OCI-M2 (cell line): Measurements from ENCODE around the gene ACTN4.

ENCODE experiments used
- DNase-seq: peaks from one replicate; lab custom pipeline; 2025; ENCODE audit not compliant: unreplicated experiment; lab: John Stamatoyannopoulos, UW

Gene ACTN4

GRCh38 chr19:38708413-38709024 lies 61.1 kb downstream of the ACTN4 start:
- DNase-seq, result no peak

GRCh38 chr19:38709119-38709518 lies 61.7 kb downstream of the ACTN4 start:
- no peak for DNase-seq

GRCh38 chr19:38709671-38710415 lies 62.4 kb downstream of the ACTN4 start:
- DNase-seq, result no peak

- DNase-seq, result no peak
Observed at GRCh38 chr19:38710416-38710702, 62.9 kb downstream of the ACTN4 start.

- no peak for DNase-seq
Observed at GRCh38 chr19:38710928-38711725, 63.7 kb downstream of the ACTN4 start.

- DNase-seq, result no peak
Observed at GRCh38 chr19:38711726-38712153, 64.3 kb downstream of the ACTN4 start.

- no peak for DNase-seq
Observed at GRCh38 chr19:38712161-38712748, 64.8 kb downstream of the ACTN4 start.

GRCh38 chr19:38713227-38713649 lies 65.8 kb downstream of the ACTN4 start:
- no peak for DNase-seq

GRCh38 chr19:38713865-38714264 lies 66.4 kb downstream of the ACTN4 start:
- no peak for DNase-seq

- no peak for DNase-seq
Observed at GRCh38 chr19:38714354-38714778, 66.9 kb downstream of the ACTN4 start.

GRCh38 chr19:38715555-38715954 lies 68.1 kb downstream of the ACTN4 start:
- no peak for DNase-seq

- no peak for DNase-seq
Observed at GRCh38 chr19:38717051-38717450, 69.6 kb downstream of the ACTN4 start.

GRCh38 chr19:38717855-38718254 lies 70.4 kb downstream of the ACTN4 start:
- DNase-seq, result no peak

- no peak for DNase-seq
Observed at GRCh38 chr19:38718747-38719543, 71.5 kb downstream of the ACTN4 start.

- DNase-seq, result no peak
Observed at GRCh38 chr19:38719761-38720558, 72.5 kb downstream of the ACTN4 start.

- no peak for DNase-seq
Observed at GRCh38 chr19:38720559-38721236, 73.2 kb downstream of the ACTN4 start.

GRCh38 chr19:38721496-38721895 lies 74.0 kb downstream of the ACTN4 start:
- DNase-seq, result no peak

GRCh38 chr19:38721979-38722773 lies 74.7 kb downstream of the ACTN4 start:
- no peak for DNase-seq
